K562 (cell line): Measurements from ENCODE around the gene CCDC15. TPM values are rescaled to one million over a fixed set of nuclear protein-coding genes. Genes with fewer than 3 reads are reported as not detected.

Source experiments
- ATAC-seq: fragments of 200-7000 bp; cut with Tn5 transposase; 3 replicates; pipeline ENCODE4 v1.9.1; 2020; ENCODE audit warnings: moderate library complexity
- BruUV-seq: library from RNA; stranded (reverse); fragments of 400-500 nt; replicated peaks from 2 replicates; lab custom pipeline; 2021; lab: Mats Ljungman, UMichigan
- CTCF ChIA-PET: fragments of 300-600 bp; formaldehyde crosslinking; extraction: SDS; loops from one replicate; lab custom pipeline; 2021; ENCODE audit warnings: low intra/inter-chr PET ratio; lab: Yijun Ruan, JAX
- POLR2A ChIA-PET: fragments of 300-600, 350-650 bp; sonication (Branson Sonifier 250); formaldehyde crosslinking; extraction: SDS; loops from one replicate; lab custom pipeline; 2021; ENCODE audit warnings: antibody characterized with exemption, inconsistent platforms; lab: Yijun Ruan, JAX
- DNase-seq, 4 experiments: peaks; one replicate each; pipeline versions ENCODE4 v3.0.0 to v3.0.0-alpha.2; 2011 to 2018; ENCODE audit warnings: low spot score in 3 of 4, mixed read lengths in 3 of 4; ENCODE audit errors: extremely low read depth in 1 of 4
- FAIRE-seq: peaks from 2 replicates; lab custom pipeline; 2011; peaks lifted over from hg19 to GRCh38; lab: Jason Lieb, UNC
- H2AFZ ChIP-seq: 2 replicates; pipeline ENCODE4 v1.6.0; 2011; ENCODE audit warnings: low read depth, low read length, control low read depth, inconsistent platforms
- H3K27ac ChIP-seq: fragments of 200-600 bp; 3 replicates; pipeline ENCODE4 v1.8.0; 2011; ENCODE audit warnings: low read depth, mild to moderate bottlenecking, control low read depth, inconsistent platforms, low read length, moderate library complexity, mixed read lengths; ENCODE audit errors: extremely low read depth
- H3K27me3 ChIP-seq, 2 experiments: fragments of 300-600 bp in 1 of 2; 2 replicates in 1 of 2; 3 replicates in 1 of 2; pipeline versions ENCODE4 v1.6.0 to v1.8.0; 2011; ENCODE audit warnings: inconsistent platforms in 2 of 2, low read length in 2 of 2, mild to moderate bottlenecking in 1 of 2, mixed read lengths in 1 of 2, moderate library complexity in 1 of 2; ENCODE audit not compliant: control insufficient read depth in 2 of 2, insufficient read depth in 2 of 2
- H3K36me3 ChIP-seq: fragments of 300-600 bp; 3 replicates; pipeline ENCODE4 v1.8.0; 2011; ENCODE audit warnings: mild to moderate bottlenecking, low read length, inconsistent platforms; ENCODE audit not compliant: control insufficient read depth, insufficient read depth
- H3K4me1 ChIP-seq, 2 experiments: fragments of 200-600 bp in 1 of 2; replicated peaks in 1 of 2; 2 replicates in 1 of 2; 3 replicates in 1 of 2; pipeline versions ENCODE4 v1.5.1 to v1.8.0; 2011; ENCODE audit warnings: inconsistent platforms in 2 of 2, low read length in 2 of 2, mild to moderate bottlenecking in 1 of 2, mixed read lengths in 1 of 2, moderate library complexity in 1 of 2; ENCODE audit not compliant: control insufficient read depth in 2 of 2, insufficient read depth in 2 of 2
- H3K4me2 ChIP-seq: 2 replicates; pipeline ENCODE4 v1.6.1; 2011; ENCODE audit warnings: low read length, control low read depth, inconsistent platforms, mixed read lengths; ENCODE audit not compliant: insufficient read depth
- H3K4me3 ChIP-seq: fragments of 200-600 bp; sonication (generic), shearing (Covaris generic); 2 replicates; pipeline ENCODE4 v1.5.1; 2016; ENCODE audit warnings: control low read depth, inconsistent platforms
- H3K79me2 ChIP-seq: fragments of 200-600 bp; 3 replicates; pipeline ENCODE4 v1.8.0; 2011; ENCODE audit warnings: low read length, inconsistent platforms; ENCODE audit not compliant: control insufficient read depth, insufficient read depth
- H3K9ac ChIP-seq, 2 experiments: 2 replicates each; pipeline versions ENCODE4 v1.6.0 to v1.6.1; 2011; ENCODE audit warnings: low read depth in 2 of 2, low read length in 2 of 2, control low read depth in 1 of 2, inconsistent platforms in 1 of 2, mild to moderate bottlenecking in 1 of 2, mixed read lengths in 1 of 2; ENCODE audit not compliant: insufficient read depth in 1 of 2
- H3K9me1 ChIP-seq: one replicate; pipeline ENCODE4 v1.6.0; 2011; ENCODE audit warnings: inconsistent platforms, mild to moderate bottlenecking, low read length, moderate library complexity; ENCODE audit not compliant: control insufficient read depth, insufficient read depth
- H3K9me3 ChIP-seq: replicated peaks from 2 replicates; pipeline ENCODE4 v1.5.1; 2011; ENCODE audit warnings: low read depth, low read length, inconsistent platforms; ENCODE audit not compliant: control insufficient read depth, insufficient read depth
- H4K20me1 ChIP-seq: replicated peaks from 2 replicates; pipeline ENCODE4 v1.6.1; 2011; ENCODE audit warnings: low read length, inconsistent platforms, mixed read lengths; ENCODE audit not compliant: control insufficient read depth, insufficient read depth
- BMI1 ChIP-seq: fragments of 150-350 bp; IDR thresholded peaks from 2 replicates; pipeline ENCODE4 v1.6.1; 2014; ENCODE audit warnings: low read length
- HDAC6 ChIP-seq: IDR thresholded peaks from 2 replicates; pipeline ENCODE4 v1.6.1; 2012; ENCODE audit warnings: low read depth, mild to moderate bottlenecking, control low read depth, inconsistent platforms, low read length, moderate library complexity
- NEUROD1 ChIP-seq: fragments of 150-350 bp; IDR thresholded peaks from 2 replicates; pipeline ENCODE4 v1.6.1; 2014; ENCODE audit warnings: borderline replicate concordance, low read length, low read depth; ENCODE audit not compliant: partially characterized antibody
- RNF219 ChIP-seq: fragments of 250-450 bp; sonication (Bioruptor Pico); IDR thresholded peaks from 2 replicates; pipeline ENCODE4 v1.5.0; 2022; ENCODE audit warnings: mild to moderate bottlenecking
- ZKSCAN3 ChIP-seq: fragments of 250-450 bp; sonication (Bioruptor Pico); IDR thresholded peaks from 2 replicates; pipeline ENCODE4 v1.4.0; 2020
- ZNF57 ChIP-seq: fragments of 450-650 bp; formaldehyde crosslinking; IDR thresholded peaks from 2 replicates; pipeline ENCODE4 v1.4.0; 2020; ENCODE audit warnings: mild to moderate bottlenecking, moderate library complexity
- WGBS: fragments of 100-300 bp; shearing (Covaris generic); methylation state at CpG from one replicate; pipeline ENCODE4 v1.1.6; 2016; ENCODE audit warnings: low coverage, mixed read lengths; ENCODE audit not compliant: insufficient coverage; ENCODE audit errors: missing lambda C conversion rate; 5-methylcytosine and 5-hydroxymethylcytosine counted together
- in situ Hi-C: fragments of 300-500 bp; cut with MboI; formaldehyde crosslinking; loops from 4 replicates; pipeline ENCODE4 v1.15.0; 2018; ENCODE audit warnings: inconsistent platforms, mixed read lengths
- intact Hi-C: fragments of 100-400 bp; cut with micrococcal nuclease; formaldehyde crosslinking; loops from 2 replicates; pipeline ENCODE4 v1.14.2; 2022
- polyA plus RNA-seq, 8 experiments: library from polyadenylated mRNA; depleted of rRNA in 4 of 8; stranded (reverse) in 5 of 8; unstranded in 3 of 8; fragments of >200 nt; fragmentation: Nextera tagmentation in 2 of 8; fragmentation: Illumina TruSeq in 1 of 8; extraction: Ambion mirVana in 2 of 8; extraction: Trizol in 1 of 8; gene quantifications; 2 replicates each; pipeline versions ENCODE4 v1.2.1 to v1.2.3, GENCODE V29; 2011 to 2014; ENCODE audit warnings: inconsistent platforms in 1 of 8, missing spikeins in 1 of 8
- total RNA-seq, 7 experiments: library from RNA; depleted of rRNA in 6 of 7; stranded (reverse); fragments of >200 nt in 6 of 7; fragmentation: Illumina TruSeq in 2 of 7; extraction: Trizol in 2 of 7; gene quantifications; 2 replicates each; pipeline versions ENCODE4 v1.2.1 to v1.2.3, GENCODE V29; 2011 to 2021; ENCODE audit warnings: low replicate concordance in 1 of 7
- TF ChIP-seq, protein P1 (sequence below): sonication (generic); formaldehyde crosslinking; IDR thresholded peaks from 2 replicates; pipeline ENCODE4 v1.8.0; 2023; ENCODE audit warnings: mild to moderate bottlenecking, missing genetic modification reagents
- TF ChIP-seq, protein P2 (sequence below): fragments of 450-650 bp; IDR thresholded peaks from 2 replicates; pipeline ENCODE4 v1.6.1; 2016; ENCODE audit warnings: antibody characterized with exemption

The CCDC15 gene
- total and polyA plus RNA-seq, 9 of the 15 experiments (the other 6 are each of a cell fraction or from before 2014, with no cell fraction given) = 1.9 to 9.2 (median 3.9) TPM

GRCh38 chr11:125076378-125076945 lies 122.5 kb downstream of the CCDC15 start:
- FAIRE-seq = no peak
- H3K9ac ChIP-seq = peak overlapping the region in 1 of 2 experiments; percentile 66; a peak in 2 of 4 replicates
- H3K27me3 ChIP-seq = no peaks in the 10 kb centered on the region
- H3K4me1 ChIP-seq = peaks cover 38 to 47% of the 10 kb centered on the region in 2 experiments
- peaks cover 5% of the 10 kb centered on the region for H3K9me1 ChIP-seq
- no peaks in the 10 kb centered on the region for H4K20me1 ChIP-seq
- peak overlapping the region; percentile 64; the same call in 1 of the 2 replicates for H3K4me2 ChIP-seq
- ChIA-PET POLR2A (no interaction called here), CTCF (no interaction called here)
- no peak for ATAC-seq
- DNase-seq = no peak
- H3K27ac ChIP-seq = peak overlapping the region; percentile 41; the same call in 1 of the 3 replicates
- no peaks in the 10 kb centered on the region for H3K9me3 ChIP-seq
- no peaks in the 10 kb centered on the region for H3K79me2 ChIP-seq
- H3K4me3 ChIP-seq = no peak overlapping the region
- no peaks in the 10 kb centered on the region for H3K36me3 ChIP-seq
- 70% methylated on average over 14 of the region's 14 CpGs for WGBS
- in situ Hi-C loops (no loop called here), intact Hi-C loops (no loop called here)
- no TSS peak for BruUV-seq
- H2AFZ ChIP-seq = peak overlapping the region; percentile 88
- TF ChIP-seq, protein P1, sequence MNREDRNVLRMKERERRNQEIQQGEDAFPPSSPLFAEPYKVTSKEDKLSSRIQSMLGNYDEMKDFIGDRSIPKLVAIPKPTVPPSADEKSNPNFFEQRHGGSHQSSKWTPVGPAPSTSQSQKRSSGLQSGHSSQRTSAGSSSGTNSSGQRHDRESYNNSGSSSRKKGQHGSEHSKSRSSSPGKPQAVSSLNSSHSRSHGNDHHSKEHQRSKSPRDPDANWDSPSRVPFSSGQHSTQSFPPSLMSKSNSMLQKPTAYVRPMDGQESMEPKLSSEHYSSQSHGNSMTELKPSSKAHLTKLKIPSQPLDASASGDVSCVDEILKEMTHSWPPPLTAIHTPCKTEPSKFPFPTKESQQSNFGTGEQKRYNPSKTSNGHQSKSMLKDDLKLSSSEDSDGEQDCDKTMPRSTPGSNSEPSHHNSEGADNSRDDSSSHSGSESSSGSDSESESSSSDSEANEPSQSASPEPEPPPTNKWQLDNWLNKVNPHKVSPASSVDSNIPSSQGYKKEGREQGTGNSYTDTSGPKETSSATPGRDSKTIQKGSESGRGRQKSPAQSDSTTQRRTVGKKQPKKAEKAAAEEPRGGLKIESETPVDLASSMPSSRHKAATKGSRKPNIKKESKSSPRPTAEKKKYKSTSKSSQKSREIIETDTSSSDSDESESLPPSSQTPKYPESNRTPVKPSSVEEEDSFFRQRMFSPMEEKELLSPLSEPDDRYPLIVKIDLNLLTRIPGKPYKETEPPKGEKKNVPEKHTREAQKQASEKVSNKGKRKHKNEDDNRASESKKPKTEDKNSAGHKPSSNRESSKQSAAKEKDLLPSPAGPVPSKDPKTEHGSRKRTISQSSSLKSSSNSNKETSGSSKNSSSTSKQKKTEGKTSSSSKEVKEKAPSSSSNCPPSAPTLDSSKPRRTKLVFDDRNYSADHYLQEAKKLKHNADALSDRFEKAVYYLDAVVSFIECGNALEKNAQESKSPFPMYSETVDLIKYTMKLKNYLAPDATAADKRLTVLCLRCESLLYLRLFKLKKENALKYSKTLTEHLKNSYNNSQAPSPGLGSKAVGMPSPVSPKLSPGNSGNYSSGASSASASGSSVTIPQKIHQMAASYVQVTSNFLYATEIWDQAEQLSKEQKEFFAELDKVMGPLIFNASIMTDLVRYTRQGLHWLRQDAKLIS (CRISPR knock-in tag) = no peak
- no peak for TF ChIP-seq HDAC6
- TF ChIP-seq, protein P2, sequence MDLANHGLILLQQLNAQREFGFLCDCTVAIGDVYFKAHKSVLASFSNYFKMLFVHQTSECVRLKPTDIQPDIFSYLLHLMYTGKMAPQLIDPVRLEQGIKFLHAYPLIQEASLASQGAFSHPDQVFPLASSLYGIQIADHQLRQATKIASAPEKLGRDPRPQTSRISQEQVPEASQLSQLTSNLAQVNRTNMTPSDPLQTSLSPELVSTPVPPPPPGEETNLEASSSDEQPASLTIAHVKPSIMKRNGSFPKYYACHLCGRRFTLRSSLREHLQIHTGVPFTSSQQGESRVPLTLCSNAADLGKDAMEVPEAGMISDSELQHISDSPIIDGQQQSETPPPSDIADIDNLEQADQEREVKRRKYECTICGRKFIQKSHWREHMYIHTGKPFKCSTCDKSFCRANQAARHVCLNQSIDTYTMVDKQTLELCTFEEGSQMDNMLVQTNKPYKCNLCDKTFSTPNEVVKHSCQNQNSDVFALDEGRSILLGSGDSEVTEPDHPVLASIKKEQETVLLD = no peak
- TF ChIP-seq RNF219 (CRISPR knock-in tag) = no peak
- TF ChIP-seq NEUROD1 = no peak
- no peak for TF ChIP-seq ZKSCAN3 (CRISPR knock-in tag)
- no peak for TF ChIP-seq ZNF57 (CRISPR knock-in tag)
- TF ChIP-seq BMI1 = no peak
